Hepatocyte (in vitro differentiated cells): Measurements from ENCODE around the gene TRIM9. TPM values are rescaled to one million over a fixed set of nuclear protein-coding genes. Genes with fewer than 3 reads are reported as not detected.

Source experiments
- DNase-seq: peaks from one replicate; pipeline ENCODE4 v3.0.0-alpha.2; 2016; ENCODE audit warnings: low spot score
- H2AFZ ChIP-seq: fragments of 200-600 bp; sonication (generic); 2 replicates; pipeline ENCODE4 v1.6.0; 2016; ENCODE audit warnings: antibody characterized with exemption, mild to moderate bottlenecking
- H3K27ac ChIP-seq: fragments of 200-600 bp; sonication (generic); 2 replicates; pipeline ENCODE4 v1.5.1; 2016; ENCODE audit warnings: mild to moderate bottlenecking
- H3K27me3 ChIP-seq: fragments of 200-600 bp; sonication (generic); 2 replicates; pipeline ENCODE4 v1.6.1; 2016
- H3K36me3 ChIP-seq: fragments of 200-600 bp; sonication (generic); replicated peaks from 2 replicates; pipeline ENCODE4 v1.5.1; 2016; ENCODE audit warnings: low read depth; ENCODE audit not compliant: insufficient read depth
- H3K4me1 ChIP-seq: fragments of 200-600 bp; sonication (generic); 2 replicates; pipeline ENCODE4 v1.5.1; 2016; ENCODE audit warnings: mild to moderate bottlenecking, moderate library complexity; ENCODE audit not compliant: insufficient read depth
- H3K4me2 ChIP-seq: fragments of 200-600 bp; sonication (generic); 2 replicates; pipeline ENCODE4 v1.6.0; 2016
- H3K4me3 ChIP-seq: fragments of 200-600 bp; sonication (generic); 2 replicates; pipeline ENCODE4 v1.5.1; 2016; ENCODE audit warnings: mild to moderate bottlenecking
- H3K79me2 ChIP-seq: fragments of 200-600 bp; sonication (generic); 2 replicates; pipeline ENCODE4 v1.6.0; 2017; ENCODE audit warnings: mild to moderate bottlenecking
- H3K9me2 ChIP-seq: fragments of 200-600 bp; sonication (generic); replicated peaks from 2 replicates; pipeline ENCODE4 v1.6.0; 2017; ENCODE audit warnings: mild to moderate bottlenecking; ENCODE audit not compliant: insufficient read depth
- H3K9me3 ChIP-seq: fragments of 200-600 bp; sonication (generic); 2 replicates; pipeline ENCODE4 v1.5.1; 2016; ENCODE audit warnings: low read depth, mild to moderate bottlenecking
- H4K20me1 ChIP-seq: fragments of 200-600 bp; sonication (generic); 2 replicates; pipeline ENCODE4 v1.6.0; 2016; ENCODE audit warnings: mild to moderate bottlenecking; ENCODE audit not compliant: insufficient read depth, poor library complexity, severe bottlenecking
- CTCF ChIP-seq: fragments of 200-600 bp; sonication (generic); IDR thresholded peaks from 2 replicates; pipeline ENCODE4 v1.5.1; 2016; ENCODE audit warnings: antibody characterized with exemption, mild to moderate bottlenecking; ENCODE audit not compliant: poor library complexity
- EZH2 ChIP-seq: fragments of 200-600 bp; sonication (generic); IDR thresholded peaks from 2 replicates; pipeline ENCODE4 v1.6.1; 2016; ENCODE audit warnings: antibody characterized with exemption, mild to moderate bottlenecking, borderline replicate concordance
- EZH2phosphoT487 ChIP-seq: fragments of 200-600 bp; sonication (generic); IDR thresholded peaks from one replicate; pipeline ENCODE4 v1.6.1; 2018; ENCODE audit warnings: antibody characterized with exemption, mild to moderate bottlenecking, low read depth, moderate library complexity; ENCODE audit not compliant: unreplicated experiment, severe bottlenecking
- WGBS: methylation state at CpG from one replicate; pipeline ENCODE4 v1.1.6; 2016; ENCODE audit warnings: low lambda C conversion rate; ENCODE audit errors: missing lambda C conversion rate; 5-methylcytosine and 5-hydroxymethylcytosine counted together
- polyA plus RNA-seq: library from polyadenylated mRNA; unstranded; fragments of >200 nt; fragmentation: Nextera tagmentation; extraction: Ambion mirVana; gene quantifications from 2 replicates; pipeline ENCODE4 v1.2.1, GENCODE V29; 2016
- total RNA-seq: library from RNA; depleted of rRNA; stranded (reverse); fragments of >200 nt; gene quantifications from 2 replicates; pipeline ENCODE4 v1.2.3, GENCODE V29; 2014

TRIM9 gene
- total and polyA plus RNA-seq, 2 experiments from 2014 or later = 0.10 to 0.94 TPM

GRCh38 chr14:51093371-51094281 lies 1.3 kb downstream of the TRIM9 start:
- Histone ChIP-seq H3K9me2 (no peaks in the 10 kb centered on the region), H3K79me2 (no peaks in the 10 kb centered on the region), H3K9me3 (no peaks in the 10 kb centered on the region), H3K4me2 (peak overlapping the region; percentile 92), H3K27ac (no peak overlapping the region), H3K4me3 (peak overlapping the region; percentile 10), H2AFZ (peak overlapping the region; percentile 10), H3K4me1 (peaks cover 14% of the 10 kb centered on the region), H3K27me3 (peaks cover 48% of the 10 kb centered on the region), H3K36me3 (no peaks in the 10 kb centered on the region), H4K20me1 (no peaks in the 10 kb centered on the region)
- TF ChIP-seq CTCF (peak; percentile 35), EZH2phosphoT487 (no peak), EZH2 (peak; percentile 81)
- peak; percentile 32 for DNase-seq
- 11% methylated on average over 56 of the region's 68 CpGs for WGBS

GRCh38 chr14:51092965-51093364 lies 1.9 kb downstream of the TRIM9 start:
- Histone ChIP-seq H2AFZ (no peak overlapping the region), H3K4me3 (no peak overlapping the region), H3K27ac (no peak overlapping the region), H3K9me3 (no peaks in the 10 kb centered on the region), H3K79me2 (no peaks in the 10 kb centered on the region), H3K36me3 (no peaks in the 10 kb centered on the region), H4K20me1 (no peaks in the 10 kb centered on the region), H3K4me2 (no peak overlapping the region), H3K9me2 (no peaks in the 10 kb centered on the region), H3K4me1 (peaks cover 14% of the 10 kb centered on the region), H3K27me3 (peaks cover 48% of the 10 kb centered on the region)
- WGBS = 89% methylated on average over 7 of the region's 7 CpGs
- TF ChIP-seq CTCF (no peak), EZH2phosphoT487 (no peak), EZH2 (no peak)
- DNase-seq = no peak

DNA sequence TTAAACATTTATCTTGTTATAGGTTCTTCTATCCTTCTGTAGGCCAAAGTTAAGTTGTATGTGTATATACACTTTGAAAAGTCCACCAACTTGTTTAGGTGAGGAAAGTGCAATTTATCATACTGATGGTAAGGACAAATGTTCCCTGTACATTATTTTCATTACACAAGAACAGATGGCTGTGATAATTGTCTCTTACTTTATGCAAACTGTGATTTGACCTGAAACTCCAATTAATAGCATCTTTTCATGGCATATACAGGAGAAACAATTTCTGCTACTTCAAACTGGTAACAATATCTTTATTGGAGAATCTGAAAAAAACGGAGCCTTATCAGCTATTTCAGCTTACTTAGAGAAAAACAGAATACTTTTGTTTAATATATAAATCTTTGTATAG lies 5.6 kb downstream of the TRIM9 start:
- Histone ChIP-seq H3K4me2 (no peak overlapping the region), H3K4me1 (peaks cover 6% of the 10 kb centered on the region), H3K27me3 (peaks cover 40% of the 10 kb centered on the region), H3K27ac (no peak overlapping the region), H3K9me2 (no peaks in the 10 kb centered on the region), H4K20me1 (no peaks in the 10 kb centered on the region), H3K9me3 (no peaks in the 10 kb centered on the region), H3K4me3 (no peak overlapping the region), H2AFZ (no peak overlapping the region), H3K36me3 (no peaks in the 10 kb centered on the region), H3K79me2 (no peaks in the 10 kb centered on the region)
- TF ChIP-seq CTCF = no peak
- no peak for DNase-seq
- WGBS = 61% methylated on average over 1 of the region's 1 CpG
